ENCODE measurements around the gene TAAR8.
"Not testable (repeated sequence)": the region's sequence is repeated elsewhere in the genome, so short reads cannot be mapped to it uniquely, and the experiment has no call there.

The TAAR8 gene

GRCh38 chr6:132548746-132549463 lies 3.6 kb upstream of the TAAR8 start:
- no peak for DNase-seq

- no peak for DNase-seq
These were observed 1.3 kb upstream of the TAAR8 start for GRCh38 chr6:132551214-132551613.

GRCh38 chr6:132560087-132560486 lies 7.6 kb downstream of the TAAR8 start:
- not testable (repeated sequence) for DNase-seq

DNA sequence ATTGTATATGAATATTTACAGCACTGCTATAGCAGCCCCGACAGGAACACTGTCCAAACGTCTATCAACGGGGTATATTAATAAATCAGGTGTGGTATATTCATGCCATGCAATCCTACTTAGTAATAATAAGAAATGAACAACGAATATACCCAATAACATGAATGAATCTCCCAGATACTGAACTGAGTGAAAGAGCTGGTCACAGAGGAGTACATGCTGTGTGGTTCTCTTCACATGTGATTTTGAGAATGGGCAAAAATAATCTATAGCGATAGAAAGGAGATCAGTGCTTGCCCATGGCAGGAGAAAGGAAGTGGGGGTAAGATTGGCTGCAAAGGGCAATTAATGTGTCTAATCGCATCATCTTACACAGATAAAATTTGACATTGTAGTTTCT lies 13.9 kb downstream of the TAAR8 start:
- DNase-seq, result no peak

DNA sequence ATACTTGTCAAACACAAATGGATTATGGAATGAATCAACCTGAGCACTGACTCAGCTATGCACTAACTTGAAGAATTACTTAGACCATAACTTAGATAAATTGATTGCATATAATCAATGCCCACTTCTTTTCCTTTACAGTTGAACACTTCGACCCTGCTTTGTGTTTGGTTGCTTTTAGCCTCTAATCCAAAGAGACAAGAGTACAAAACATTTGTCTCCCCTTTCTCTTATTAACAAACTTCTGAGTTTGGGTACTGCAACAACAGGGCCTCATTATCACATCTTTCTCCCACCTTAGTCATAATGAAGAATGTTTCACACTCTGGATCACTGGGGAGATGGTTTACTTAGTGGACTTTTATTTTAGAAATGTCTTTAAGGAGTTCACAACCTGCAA lies 15.1 kb downstream of the TAAR8 start:
- no peak for DNase-seq

DNA sequence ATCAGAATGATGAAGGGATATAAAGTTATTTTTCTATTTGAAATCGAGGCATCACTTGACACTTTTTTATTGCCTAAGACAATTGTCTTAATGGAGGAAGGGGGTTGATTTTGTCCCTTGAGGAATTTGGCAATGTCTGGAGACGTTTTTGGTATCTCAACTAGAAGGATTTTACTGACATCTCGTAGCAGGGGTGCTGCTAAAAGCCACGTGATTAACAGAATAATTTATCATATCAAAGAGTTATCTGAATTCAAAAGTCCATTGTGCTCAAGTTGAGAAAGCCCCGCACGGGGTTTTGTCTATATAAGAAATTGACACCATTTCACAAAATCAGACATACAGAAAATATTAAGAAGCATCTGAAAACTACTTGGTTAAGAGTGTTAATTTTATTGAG lies 16.1 kb downstream of the TAAR8 start:
- DNase-seq, result no peak

- DNase-seq, result no peak
These were observed 16.7 kb downstream of the TAAR8 start for GRCh38 chr6:132569170-132569569.

DNA sequence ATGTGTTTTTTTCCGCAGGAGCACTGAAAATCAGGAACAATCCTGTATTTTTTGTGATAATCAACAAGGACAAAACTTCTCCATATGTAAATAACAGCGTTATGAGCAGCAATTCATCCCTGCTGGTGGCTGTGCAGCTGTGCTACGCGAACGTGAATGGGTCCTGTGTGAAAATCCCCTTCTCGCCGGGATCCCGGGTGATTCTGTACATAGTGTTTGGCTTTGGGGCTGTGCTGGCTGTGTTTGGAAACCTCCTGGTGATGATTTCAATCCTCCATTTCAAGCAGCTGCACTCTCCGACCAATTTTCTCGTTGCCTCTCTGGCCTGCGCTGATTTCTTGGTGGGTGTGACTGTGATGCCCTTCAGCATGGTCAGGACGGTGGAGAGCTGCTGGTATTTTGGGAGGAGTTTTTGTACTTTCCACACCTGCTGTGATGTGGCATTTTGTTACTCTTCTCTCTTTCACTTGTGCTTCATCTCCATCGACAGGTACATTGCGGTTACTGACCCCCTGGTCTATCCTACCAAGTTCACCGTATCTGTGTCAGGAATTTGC lies 17.8 kb downstream of the TAAR8 start, which contains the start of gene TAAR6:
Gene TAAR6 (plus strand): TSS at position 102 of the 557 bp plus-strand sequence. CDS start 0 bp downstream, at position 102.
- DNase-seq, result no peak

- DNase-seq, result no peak
These were observed 19.3 kb downstream of the TAAR8 start for GRCh38 chr6:132571774-132572173.

DNA sequence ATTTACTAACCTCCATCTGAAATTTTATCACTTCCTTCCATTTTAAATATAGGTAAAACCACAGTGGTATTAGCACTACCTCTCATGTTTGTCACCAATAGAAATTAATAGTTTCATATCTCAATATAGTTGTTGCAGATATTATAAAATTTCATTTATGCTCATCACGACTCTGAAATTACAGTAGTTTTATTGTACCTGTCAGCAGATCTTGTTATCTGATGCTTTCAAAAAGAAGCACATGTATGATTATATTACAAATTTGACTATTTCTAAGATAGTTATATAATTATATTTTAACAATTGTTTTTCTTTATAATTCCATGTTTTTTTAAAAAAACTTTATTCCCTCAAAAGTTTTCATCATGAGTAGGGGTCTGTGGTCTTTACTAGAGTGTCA lies 32.2 kb downstream of the TAAR8 start:
- DNase-seq, result no peak

DNA sequence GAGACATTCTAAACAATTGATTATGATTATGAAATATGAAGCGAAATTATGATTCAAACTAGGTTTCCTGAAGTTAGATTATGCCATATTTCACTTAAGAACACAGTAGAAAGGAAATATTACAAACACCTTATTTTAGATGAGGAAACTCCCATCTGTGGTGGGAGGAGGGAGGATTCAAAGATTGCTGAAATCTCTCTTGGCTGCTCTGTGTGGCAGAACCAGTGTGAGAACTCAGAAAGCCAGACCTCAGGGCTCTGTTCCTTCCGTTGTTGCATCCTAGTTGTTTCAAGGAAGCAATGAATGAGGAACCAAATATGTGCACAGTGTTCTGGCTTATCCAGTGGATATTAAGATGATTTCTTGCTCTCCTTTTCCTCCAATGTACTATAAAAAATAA lies 35.0 kb downstream of the TAAR8 start:
- no peak for DNase-seq

- no peak for DNase-seq
These were observed 37.0 kb downstream of the TAAR8 start, which contains the start of gene TAAR5 for GRCh38 chr6:132589454-132589853. TAAR5 (minus strand) TSS chr6:132589741; CDS start chr6:132589686, 55 bp downstream.

DNA sequence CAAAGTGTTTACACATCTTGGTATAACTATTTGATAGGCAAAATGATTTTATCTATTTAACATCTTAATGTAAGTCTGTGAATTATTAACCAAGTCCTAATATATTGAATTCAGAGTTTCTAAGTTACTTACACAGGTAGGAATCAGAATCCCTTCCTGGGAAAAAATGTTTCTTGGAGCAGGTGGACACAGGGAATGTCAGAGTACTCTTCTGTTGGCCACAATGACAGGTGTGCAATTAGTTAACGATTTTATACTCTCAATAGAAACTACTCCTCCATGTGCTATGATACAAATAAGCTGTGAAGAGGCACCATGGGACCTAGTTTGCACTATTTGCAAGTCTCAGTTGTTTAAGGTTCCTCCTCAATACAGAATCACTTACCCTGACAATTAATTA lies 37.9 kb downstream of the TAAR8 start:
- DNase-seq, result no peak

DNA sequence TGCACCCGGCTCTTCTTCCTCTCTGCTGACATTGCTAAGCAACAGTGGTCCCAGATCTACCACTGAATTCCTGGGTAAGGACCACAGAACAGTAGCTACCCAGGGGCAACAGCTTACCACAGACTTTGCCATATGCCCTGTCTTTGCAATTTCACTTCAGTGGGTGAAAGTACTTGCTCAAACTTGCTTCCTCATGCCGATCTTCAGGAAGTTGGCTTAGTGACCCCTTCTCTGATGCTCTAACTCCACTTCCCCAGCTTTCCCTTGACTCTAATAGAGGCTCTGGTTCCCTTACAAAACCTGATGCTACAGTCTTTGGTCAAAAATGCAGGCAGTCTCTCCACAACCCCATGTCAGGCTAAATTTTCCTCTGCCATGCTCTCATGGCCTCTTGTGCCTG lies 40.4 kb downstream of the TAAR8 start:
- DNase-seq, result no peak

DNA sequence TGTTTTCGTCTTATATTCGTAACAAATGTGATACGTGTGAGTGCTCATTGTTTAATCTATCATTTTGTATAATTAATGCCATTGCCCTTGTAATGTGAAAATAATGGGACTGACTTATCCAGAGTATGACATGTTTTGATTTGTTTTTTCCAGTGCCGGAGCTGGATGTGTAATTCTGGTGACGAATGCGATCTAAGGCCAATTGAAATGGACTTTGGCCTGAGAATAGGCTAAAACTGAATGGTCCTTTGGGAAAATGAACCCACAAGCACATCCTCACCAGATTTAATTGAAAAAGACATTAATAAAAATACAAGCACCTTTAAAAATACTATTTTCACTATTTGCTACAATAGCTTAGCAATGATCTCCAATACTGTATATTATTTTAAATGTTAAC lies 43.7 kb downstream of the TAAR8 start:
- no peak for DNase-seq

- DNase-seq, result no peak
These were observed 46.0 kb downstream of the TAAR8 start for GRCh38 chr6:132598473-132598872.

GRCh38 chr6:132600900-132601299 lies 48.4 kb downstream of the TAAR8 start:
- DNase-seq, result not testable (repeated sequence)
